Coronary artery (tissue), 2 donors: ENCODE results near the gene SLC7A1.

ENCODE experiments used
- DNase-seq: peaks from one replicate; pipeline ENCODE4 v3.0.0-alpha.2; 2017; ENCODE audit warnings: low spot score
- H3K27ac ChIP-seq, 2 donors: fragments of 200-600 bp; sonication (generic); one replicate each; pipeline ENCODE4 v1.5.1; 2016 to 2019
- H3K4me3 ChIP-seq: fragments of 200-600 bp; sonication (generic); 2 replicates; pipeline ENCODE4 v1.5.1; 2016; ENCODE audit warnings: mild to moderate bottlenecking, moderate library complexity
- TF ChIP-seq, protein P1 (sequence below): fragments of 200-600 bp; sonication (generic); IDR thresholded peaks from one replicate; pipeline ENCODE4 v1.5.1; 2019; ENCODE audit warnings: antibody characterized with exemption

Gene SLC7A1

DNA sequence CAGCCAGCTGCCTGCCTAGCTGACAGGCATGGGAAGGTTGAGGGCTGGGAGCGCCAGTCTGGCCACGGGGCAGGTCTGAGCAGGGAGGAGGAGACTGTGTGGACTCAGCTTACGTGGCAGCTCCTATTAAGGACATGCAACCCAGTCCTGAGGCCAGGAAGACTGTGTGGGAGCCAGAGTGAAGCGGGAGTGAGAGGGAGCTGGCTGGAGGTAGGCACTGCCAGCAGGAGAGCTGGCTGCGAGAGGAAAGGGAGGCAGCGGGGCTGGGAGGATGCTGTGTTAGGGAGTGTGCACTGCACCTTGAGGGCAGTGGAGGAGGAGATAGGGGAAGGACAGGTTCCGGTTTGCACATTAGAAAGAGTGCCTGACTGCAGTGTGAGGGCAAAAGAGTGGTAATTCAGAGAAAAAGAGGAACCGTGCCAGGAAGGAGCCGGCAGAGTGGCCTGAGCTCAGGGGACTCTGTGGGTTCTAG is 99.2 kb downstream of the SLC7A1 start:
- DNase-seq, result no peak
- H3K27ac ChIP-seq, result no peak overlapping the region
- TF ChIP-seq, protein P1, sequence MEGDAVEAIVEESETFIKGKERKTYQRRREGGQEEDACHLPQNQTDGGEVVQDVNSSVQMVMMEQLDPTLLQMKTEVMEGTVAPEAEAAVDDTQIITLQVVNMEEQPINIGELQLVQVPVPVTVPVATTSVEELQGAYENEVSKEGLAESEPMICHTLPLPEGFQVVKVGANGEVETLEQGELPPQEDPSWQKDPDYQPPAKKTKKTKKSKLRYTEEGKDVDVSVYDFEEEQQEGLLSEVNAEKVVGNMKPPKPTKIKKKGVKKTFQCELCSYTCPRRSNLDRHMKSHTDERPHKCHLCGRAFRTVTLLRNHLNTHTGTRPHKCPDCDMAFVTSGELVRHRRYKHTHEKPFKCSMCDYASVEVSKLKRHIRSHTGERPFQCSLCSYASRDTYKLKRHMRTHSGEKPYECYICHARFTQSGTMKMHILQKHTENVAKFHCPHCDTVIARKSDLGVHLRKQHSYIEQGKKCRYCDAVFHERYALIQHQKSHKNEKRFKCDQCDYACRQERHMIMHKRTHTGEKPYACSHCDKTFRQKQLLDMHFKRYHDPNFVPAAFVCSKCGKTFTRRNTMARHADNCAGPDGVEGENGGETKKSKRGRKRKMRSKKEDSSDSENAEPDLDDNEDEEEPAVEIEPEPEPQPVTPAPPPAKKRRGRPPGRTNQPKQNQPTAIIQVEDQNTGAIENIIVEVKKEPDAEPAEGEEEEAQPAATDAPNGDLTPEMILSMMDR, result no peak
- H3K4me3 ChIP-seq, result no peak overlapping the region

DNA sequence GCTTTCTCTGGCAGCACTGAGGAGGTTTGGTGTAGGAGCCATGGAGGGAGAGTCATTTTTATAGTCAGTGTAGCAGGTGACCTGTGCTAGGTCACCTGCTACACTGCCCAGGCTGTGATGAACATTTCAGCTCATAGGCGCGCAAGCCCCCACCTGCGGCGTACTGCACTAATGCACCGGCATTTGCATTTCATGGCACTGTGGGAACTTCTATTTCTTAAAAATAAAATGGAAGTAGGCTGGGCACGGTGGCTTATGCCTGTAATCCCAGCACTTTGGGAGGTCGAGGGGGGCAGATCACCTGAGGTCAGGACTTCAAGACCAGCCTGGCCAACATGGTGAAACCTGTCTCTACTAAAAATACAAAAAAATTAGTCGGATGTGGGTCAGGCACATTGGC is 101.0 kb downstream of the SLC7A1 start:
- H3K27ac ChIP-seq, result no peak overlapping the region
- DNase-seq, result no peak

DNA sequence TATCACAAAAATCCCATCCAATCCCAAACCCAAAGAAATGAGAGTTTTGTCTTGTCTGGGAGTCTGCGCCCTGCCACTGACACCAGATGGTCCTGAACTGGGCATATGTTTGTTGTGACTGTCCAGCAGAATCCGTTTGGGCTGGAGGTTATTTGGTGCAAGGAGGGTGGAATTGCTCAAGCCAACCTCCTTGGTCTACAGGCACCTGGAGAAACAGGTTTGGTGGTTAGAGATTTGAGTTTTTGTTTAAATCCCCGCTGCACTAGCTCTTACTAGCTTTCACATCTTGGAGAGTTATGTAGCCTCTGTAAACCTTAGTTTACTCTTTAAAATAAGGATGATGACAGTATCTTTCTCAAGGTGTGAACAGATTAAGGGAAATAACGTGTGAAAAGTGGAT is 101.7 kb downstream of the SLC7A1 start:
- TF ChIP-seq, protein P1, result no peak

More for the DNA sequence above, 101.0 kb downstream of the SLC7A1 start:
- TF ChIP-seq, protein P1, result no peak
- H3K4me3 ChIP-seq, result no peak overlapping the region

DNA sequence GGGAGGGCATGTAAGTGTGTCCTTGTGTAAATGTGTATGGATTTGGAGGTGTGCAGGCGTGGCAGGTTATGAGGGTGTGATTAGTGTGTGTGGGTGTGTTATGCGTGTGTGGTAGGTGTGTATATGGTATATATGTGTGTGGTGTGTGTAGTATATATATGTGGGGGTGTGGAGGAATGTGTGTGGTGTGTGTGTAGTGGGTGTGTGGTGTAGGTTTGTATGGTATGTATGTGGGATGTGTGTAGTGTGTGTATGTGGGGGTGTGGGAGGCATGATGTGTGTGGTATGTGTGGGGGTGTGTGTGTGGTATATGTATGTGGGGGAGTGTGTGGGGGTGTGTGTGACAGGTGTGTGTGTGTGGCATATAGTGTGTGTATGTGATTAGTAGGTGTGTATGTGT is 104.2 kb downstream of the SLC7A1 start:
- Histone ChIP-seq H3K27ac (no peak overlapping the region), H3K4me3 (no peak overlapping the region)
- no peak for DNase-seq
- TF ChIP-seq, protein P1, result no peak

More for the DNA sequence above, 101.7 kb downstream of the SLC7A1 start:
- no peak for DNase-seq
- no peak overlapping the region for H3K4me3 ChIP-seq
- no peak overlapping the region for H3K27ac ChIP-seq

DNA sequence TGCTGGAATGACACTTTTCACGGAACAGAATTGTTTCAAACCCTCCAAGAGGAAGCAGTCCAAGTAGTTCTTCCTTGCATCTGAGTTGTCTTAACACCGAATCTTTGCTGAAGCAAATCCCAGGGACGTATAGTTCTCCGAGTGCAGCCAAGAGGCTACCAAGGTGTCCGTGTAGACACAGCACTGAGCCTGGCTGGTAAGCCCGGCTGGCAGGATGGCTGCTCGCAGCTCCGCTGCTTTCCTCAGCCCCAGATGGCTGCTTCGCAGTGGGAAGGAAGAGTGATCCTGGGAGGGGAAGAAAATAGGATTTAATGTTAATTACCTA is 105.0 kb downstream of the SLC7A1 start:
- no peak for DNase-seq
- Histone ChIP-seq H3K4me3 (no peak overlapping the region), H3K27ac (no peak overlapping the region)
- TF ChIP-seq, protein P1, result no peak

DNA sequence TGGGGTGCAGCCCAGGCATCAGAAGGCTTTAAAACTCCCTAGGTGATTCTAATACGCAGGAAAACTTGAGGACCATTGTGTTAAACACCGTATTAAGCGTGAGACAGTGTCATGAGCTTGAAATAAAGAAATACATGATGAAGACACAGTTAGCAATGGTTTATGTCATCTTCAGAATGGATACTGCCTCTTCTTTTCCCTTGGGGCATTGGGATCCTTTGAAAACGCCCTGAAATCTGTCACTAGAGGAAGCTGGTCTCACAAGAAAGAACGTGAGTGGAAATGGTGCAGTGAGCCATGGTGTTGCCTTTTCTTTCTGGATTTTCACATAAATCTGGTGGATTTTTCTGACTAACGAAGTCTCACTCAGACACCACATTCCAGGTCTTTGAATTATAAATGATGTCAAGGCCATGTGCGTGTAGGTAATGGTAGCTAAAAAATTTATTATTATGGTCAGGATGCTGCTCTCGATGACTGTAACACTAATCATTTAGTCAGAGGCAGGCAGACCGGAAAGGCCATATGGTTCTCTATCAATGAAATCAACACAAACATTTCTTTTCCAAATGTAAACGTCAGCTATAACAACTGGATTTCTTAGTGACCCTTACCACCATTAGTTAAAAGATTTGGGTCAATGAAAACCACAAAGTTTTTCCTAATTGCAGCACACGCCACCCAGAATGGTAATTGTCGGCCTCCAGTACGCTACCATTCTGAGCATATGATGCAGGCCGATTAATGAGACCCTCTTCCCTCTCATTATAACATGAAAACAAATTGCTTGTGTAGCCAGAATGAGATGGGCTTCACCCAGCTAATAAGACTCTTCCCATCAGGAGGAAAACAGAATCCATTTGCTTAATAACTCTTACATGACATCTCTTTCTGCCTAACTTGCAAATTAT is 105.6 kb downstream of the SLC7A1 start:
- Histone ChIP-seq H3K4me3 (no peak overlapping the region), H3K27ac (no peak overlapping the region)
- DNase-seq, result no peak
- TF ChIP-seq, protein P1, result no peak
